ENCODE data around the gene ACTL6B. TPM values are rescaled to one million over a fixed set of nuclear protein-coding genes. Genes with fewer than 3 reads are reported as not detected.
A peak's percentile ranks its signal among the peaks of the same experiment; 100 is the strongest.

Gene ACTL6B
- total and polyA plus RNA-seq, 2 of the 13 experiments (the other 11 are each of a cell fraction or from before 2014, with no cell fraction given): not detected

- no peak for TF ChIP-seq ZBTB40 (IDR thresholded peaks at IDR 0.05)
- TF ChIP-seq ZBTB40 (CRISPR knock-in tag; IDR thresholded peaks at IDR 0.05): peak; percentile 52; the same call in 1 of the 2 replicates
- peak; percentile 63; the same call in 1 of the 2 replicates for TF ChIP-seq IKZF5 (CRISPR knock-in tag; IDR thresholded peaks at IDR 0.05)
- 0 out of 2 replicates have a peak, but pooled peaks have one; percentile 73 for TF ChIP-seq ZNF674 (CRISPR knock-in tag; IDR thresholded peaks at IDR 0.05; ENCODE audit: low read depth)
- peak; percentile 43; the same call in 1 of the 2 replicates for TF ChIP-seq IRF9 (CRISPR knock-in tag; IDR thresholded peaks at IDR 0.05; ENCODE audit: borderline replicate concordance)
- no peak for TF ChIP-seq SETDB1 (CRISPR knock-in tag; IDR thresholded peaks at IDR 0.05; ENCODE audit: borderline replicate concordance)
- TF ChIP-seq ZKSCAN8 (CRISPR knock-in tag; IDR thresholded peaks at IDR 0.05; ENCODE audit: borderline replicate concordance): 0 out of 2 replicates have a peak, but pooled peaks have one; percentile 63
- TF ChIP-seq SRY (CRISPR knock-in tag; IDR thresholded peaks at IDR 0.05): peak; percentile 84; the same call in 1 of the 2 replicates
- no peak for TF ChIP-seq NBN (conservative IDR thresholded peaks at IDR 0.05)
- TF ChIP-seq SNAPC5 (CRISPR knock-in tag; IDR thresholded peaks at IDR 0.05; ENCODE audit: borderline replicate concordance): 0 out of 2 replicates have a peak, but pooled peaks have one; percentile 62
- peak; percentile 93 for TF ChIP-seq BORCS8-MEF2B (CRISPR knock-in tag; IDR thresholded peaks at IDR 0.05)
- no peak for TF ChIP-seq TCF12 (IDR thresholded peaks at IDR 0.05)
- 0 out of 2 replicates have a peak, but pooled peaks have one; percentile 56 for TF ChIP-seq TCF12 (CRISPR knock-in tag; IDR thresholded peaks at IDR 0.05)
- peak; percentile 83 for TF ChIP-seq ZMYM4 (CRISPR knock-in tag; IDR thresholded peaks at IDR 0.05)
These were observed at the start of gene ACTL6B (continued) for GRCh38 chr7:100655908-100656674.
